ENCODE results near the gene PTPN1.
"Not testable (repeated sequence)": the region's sequence is repeated elsewhere in the genome, so short reads cannot be mapped to it uniquely, and the experiment has no call there.

The PTPN1 gene

GRCh38 chr20:50561379-50562078 lies 51.3 kb downstream of the PTPN1 start:
- peak; percentile 79 for DNase-seq

- no peak for DNase-seq
Observed at GRCh38 chr20:50562262-50562701, 52.1 kb downstream of the PTPN1 start.

- DNase-seq, result no peak
Observed at GRCh38 chr20:50563133-50563944, 53.2 kb downstream of the PTPN1 start.

GRCh38 chr20:50565383-50565782 lies 55.2 kb downstream of the PTPN1 start:
- DNase-seq, result no peak

GRCh38 chr20:50565871-50566270 lies 55.7 kb downstream of the PTPN1 start:
- peak; percentile 37 for DNase-seq

- DNase-seq, result peak; percentile 64
Observed at GRCh38 chr20:50567860-50568548, 57.8 kb downstream of the PTPN1 start.

GRCh38 chr20:50568549-50568942 lies 58.4 kb downstream of the PTPN1 start:
- DNase-seq, result peak; percentile 42

- not testable (repeated sequence) for DNase-seq
Observed at GRCh38 chr20:50569487-50569863, 59.3 kb downstream of the PTPN1 start.

- peak; percentile 55 for DNase-seq
Observed at GRCh38 chr20:50569864-50570836, 60.0 kb downstream of the PTPN1 start.

GRCh38 chr20:50571466-50571865 lies 61.3 kb downstream of the PTPN1 start:
- DNase-seq, result no peak

- peak; percentile 30 for DNase-seq
Observed at GRCh38 chr20:50572938-50573777, 63.0 kb downstream of the PTPN1 start.

- DNase-seq, result peak; percentile 38
Observed at GRCh38 chr20:50574108-50574507, 63.9 kb downstream of the PTPN1 start.

GRCh38 chr20:50574586-50574985 lies 64.4 kb downstream of the PTPN1 start:
- peak; percentile 35 for DNase-seq

GRCh38 chr20:50575865-50576720 lies 65.9 kb downstream of the PTPN1 start:
- peak; percentile 76 for DNase-seq

GRCh38 chr20:50577175-50578018 lies 67.2 kb downstream of the PTPN1 start:
- peak; percentile 45 for DNase-seq

- peak; percentile 46 for DNase-seq
Observed at GRCh38 chr20:50578061-50578777, 68.0 kb downstream of the PTPN1 start.

- no peak for DNase-seq
Observed at GRCh38 chr20:50578778-50579165, 68.6 kb downstream of the PTPN1 start.

GRCh38 chr20:50579511-50579910 lies 69.3 kb downstream of the PTPN1 start:
- no peak for DNase-seq
